Activated naive CD4-positive, alpha-beta T cell (primary cell): Measurements from ENCODE around the gene DDI2.
"Not testable (repeated sequence)": the region's sequence is repeated elsewhere in the genome, so short reads cannot be mapped to it uniquely, and the experiment has no call there.

Experiments used
- DNase-seq, 4 experiments: peaks; one replicate each; lab custom pipeline; 2025; lab: John Stamatoyannopoulos, UW

DDI2 gene

DNA sequence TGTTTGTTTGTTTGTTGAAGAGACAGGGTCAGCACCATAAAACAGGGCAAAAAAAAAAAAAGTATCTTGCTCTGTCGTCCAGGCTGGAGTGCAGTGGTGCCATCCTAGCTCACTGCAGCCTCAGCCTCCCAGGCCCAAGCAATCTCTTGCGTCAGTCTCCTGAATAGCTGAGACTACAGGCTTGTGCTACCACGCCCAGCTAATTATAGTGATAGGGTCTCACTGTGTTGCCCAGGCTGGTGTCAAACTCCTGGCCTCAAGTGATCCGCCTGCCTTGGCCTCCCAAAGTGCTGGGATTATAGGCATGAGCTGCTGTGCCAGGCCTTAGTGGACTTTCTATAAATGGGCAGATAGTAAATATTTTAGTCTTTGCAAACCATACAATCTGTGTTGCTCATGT, 19.2 kb downstream of the DDI2 start:
- no peak for DNase-seq

DNA sequence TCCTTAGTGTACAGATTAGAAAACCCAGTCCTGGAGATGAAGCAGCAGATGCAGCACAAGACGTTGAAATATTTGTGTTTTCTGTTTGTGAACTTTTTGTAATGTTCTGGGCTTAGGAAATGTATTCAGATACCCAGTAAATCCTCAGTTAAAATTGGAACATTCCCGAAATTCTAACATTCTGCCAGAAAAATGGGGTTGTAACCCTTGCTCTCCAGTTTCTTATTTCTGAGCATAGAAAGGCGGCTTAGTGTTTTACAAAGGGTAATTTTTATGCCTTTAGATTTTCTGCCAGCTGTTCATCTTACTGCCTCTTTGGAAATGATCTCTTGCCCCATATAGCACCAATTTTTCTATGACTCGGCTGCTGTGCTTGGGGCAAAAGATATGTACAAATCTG, 20.6 kb downstream of the DDI2 start:
- no peak for DNase-seq

DNA sequence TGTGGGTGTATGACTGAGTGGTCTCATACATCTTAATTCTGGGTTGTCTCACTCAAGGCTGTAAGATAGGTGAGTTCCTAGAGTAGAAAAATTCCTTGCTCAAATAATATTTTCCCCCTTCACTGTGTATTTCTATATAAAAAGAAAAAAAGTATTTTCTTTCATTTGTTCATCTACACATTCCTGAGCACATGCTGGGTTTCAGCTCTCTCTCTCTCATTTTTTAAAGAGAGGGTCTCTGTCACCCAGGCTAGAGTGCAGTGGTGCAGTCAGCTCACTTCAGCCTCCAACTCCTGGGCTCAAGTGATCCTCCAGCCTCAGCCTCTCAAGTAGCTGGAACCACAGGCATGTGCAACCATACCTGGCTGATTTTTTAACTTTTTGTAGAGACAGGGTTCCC, 22.0 kb downstream of the DDI2 start:
- no peak for DNase-seq

DNA sequence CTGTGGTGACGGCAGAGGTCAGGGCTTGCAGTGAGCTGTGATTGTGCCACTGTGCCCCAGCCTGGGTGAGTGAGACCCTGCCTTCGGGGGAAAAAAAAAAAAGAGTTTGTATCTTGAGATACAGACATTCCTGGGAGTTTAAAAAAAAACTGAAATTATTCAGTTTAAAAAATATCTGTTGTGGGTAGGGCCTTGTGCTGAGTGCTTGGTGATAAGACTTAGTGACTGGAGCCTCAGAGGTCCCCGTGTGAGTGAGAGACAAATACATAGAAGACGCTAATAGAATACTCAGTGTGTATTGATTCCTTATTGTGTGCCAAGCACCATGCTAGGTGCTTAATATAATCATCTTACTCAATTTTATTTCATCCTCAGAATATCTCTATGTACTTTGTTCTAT, 22.7 kb downstream of the DDI2 start:
- DNase-seq, result no peak

DNA sequence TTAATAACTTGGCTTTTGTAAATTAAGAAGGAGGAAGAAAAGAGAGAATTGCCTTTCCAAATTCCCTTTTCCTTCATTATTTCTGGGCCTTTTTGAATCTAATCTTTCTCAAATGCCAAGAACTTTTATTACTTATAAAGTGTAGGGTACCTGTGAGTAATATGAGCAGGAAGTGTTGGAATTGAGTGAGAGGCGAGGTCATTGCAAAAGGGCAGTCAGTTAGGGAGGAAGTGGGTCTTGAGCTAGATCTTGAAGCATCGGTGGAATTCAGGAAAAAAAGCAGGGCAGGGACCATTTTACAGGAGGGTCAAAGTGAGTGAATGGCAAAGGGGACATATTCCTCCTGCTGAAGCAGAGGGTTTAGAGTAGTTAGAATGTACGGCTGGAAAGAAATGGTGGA, 23.4 kb downstream of the DDI2 start:
- no peak for DNase-seq

DNA sequence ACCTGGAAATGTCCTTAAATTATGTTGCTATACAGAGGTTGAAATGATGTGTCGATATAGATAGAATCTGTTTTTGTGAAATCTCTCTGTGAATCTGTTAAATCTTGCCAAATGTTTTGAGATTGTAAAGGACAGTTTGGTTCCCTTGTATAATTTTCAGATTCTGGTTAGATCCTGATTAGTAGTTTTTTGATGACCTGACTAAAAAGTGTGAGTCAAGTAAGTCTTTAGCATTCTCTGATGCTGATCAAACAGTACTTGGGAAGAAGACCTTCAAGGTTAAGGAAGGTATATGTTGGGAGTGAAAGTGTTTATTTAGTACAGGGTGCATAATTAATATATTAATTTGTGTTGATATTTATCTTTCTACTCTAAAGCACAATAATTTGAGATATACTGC, 32.7 kb downstream of the DDI2 start:
- DNase-seq, result no peak

DNA sequence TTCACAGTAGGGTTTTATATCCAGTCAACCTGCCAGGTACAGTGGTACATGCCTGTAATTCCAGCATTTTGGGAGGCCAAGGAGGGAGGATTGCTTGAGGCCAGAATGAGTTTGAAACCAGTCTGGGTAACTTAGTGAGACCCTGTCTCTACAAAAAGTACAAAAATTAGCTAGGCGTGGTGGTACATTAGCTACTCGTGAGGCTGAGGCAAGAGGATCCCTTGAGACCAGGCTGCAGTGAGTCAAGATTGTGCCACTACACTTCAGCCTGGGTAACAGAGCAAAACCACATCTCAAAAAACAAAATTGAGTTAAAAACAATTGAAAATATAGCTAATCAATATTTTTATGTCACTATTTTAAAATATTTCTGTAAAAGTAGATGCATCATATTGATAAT, 33.2 kb downstream of the DDI2 start:
- no peak for DNase-seq

DNA sequence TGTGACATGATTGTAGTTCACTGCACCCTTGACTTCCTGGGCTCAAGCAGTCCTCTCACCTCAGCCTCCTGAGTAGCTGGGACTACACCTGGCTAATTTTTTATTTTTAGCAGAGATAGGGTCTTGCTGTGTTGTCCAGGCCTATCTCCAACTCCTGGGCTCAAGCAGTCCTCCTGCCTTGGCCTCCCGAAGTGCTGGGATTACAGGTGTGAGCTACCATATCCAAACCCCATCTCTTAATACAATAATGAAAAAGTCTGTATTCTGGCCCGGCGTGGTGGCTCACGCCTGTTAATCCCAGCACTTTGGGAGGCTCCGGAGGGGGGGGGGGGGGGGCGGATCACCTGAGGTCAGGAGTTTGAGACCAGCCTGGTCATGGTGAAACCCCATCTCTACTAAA, 34.9 kb downstream of the DDI2 start:
- DNase-seq, result not testable (repeated sequence)

DNA sequence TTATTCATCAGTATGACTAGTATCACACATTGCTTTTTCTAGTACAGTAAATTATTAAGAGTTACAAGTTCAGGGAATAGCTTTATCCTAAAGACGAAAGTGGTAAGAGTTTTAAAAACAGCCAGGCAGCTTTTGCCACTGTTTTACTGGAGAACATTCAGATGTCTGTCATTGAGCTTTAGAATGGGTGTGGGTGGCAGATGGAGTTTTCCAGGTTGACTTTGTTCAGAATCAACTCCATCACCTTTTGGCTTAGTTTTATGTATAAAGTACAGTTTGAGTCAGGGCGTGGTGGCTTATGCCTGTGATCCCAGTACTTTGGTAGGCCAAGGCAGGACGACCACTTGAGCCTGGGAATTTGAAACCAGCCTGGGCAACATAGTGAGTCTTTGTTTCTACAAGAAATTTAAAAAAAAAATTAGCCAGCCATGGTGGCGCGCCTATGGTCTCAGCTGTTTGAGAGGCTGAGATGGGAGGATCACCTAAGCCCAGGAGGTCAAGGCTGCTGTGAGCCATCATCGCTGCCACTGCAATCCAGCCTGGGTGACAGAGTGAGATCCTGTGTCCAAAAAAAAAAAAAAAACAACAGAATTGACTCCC, 36.9 kb downstream of the DDI2 start:
- DNase-seq, result no peak

DNA sequence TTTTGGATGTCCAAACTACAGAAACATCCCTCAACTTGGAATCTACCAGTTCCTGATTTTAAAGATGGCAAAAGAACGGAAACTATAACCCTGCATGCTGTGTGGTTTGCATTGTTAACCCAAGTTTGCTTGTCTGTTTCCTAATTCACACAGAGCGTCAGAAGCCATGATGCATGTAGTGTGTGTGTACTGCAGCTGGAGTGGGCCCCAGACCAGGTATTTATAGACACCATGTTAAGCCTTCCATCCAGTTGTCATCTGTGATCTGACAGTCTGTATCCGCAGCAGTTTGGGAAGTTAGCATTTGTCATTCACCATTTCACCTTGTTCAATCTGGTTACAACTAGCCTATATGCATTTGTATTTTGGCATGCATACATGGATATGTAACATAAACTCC, 39.2 kb downstream of the DDI2 start:
- no peak for DNase-seq

DNA sequence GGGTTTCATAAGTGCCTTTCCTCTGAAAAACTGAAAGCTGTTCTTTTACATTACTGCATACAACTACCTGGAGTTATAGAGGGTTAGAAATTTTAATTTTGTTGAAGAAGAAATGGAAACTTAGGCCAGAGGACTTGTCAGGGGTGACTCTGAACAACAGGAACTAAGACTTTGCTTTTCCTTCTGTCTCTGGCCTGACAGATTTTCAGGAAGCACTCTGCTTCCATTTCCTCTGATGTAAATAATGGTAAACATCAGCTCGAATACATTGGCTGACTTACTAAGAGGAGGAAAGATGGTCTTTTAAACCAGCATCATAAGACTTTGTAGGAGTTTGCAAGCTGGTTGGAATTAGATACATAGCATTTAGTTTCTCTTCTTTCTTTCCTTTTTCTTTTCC, 39.8 kb downstream of the DDI2 start:
- DNase-seq, result no peak

DNA sequence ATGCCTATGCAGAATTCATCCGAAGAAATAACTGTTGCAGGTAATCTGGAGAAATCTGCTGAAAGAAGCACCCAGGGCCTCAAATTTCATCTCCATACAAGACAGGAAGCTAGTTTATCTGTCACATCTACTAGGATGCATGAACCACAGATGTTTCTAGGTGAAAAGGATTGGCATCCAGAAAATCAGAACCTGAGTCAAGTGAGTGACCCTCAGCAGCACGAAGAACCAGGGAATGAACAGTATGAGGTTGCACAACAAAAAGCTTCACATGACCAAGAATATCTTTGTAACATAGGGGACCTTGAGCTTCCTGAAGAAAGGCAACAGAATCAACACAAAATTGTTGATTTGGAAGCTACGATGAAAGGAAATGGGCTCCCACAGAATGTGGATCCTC, 42.9 kb downstream of the DDI2 start:
- DNase-seq, result no peak

DNA sequence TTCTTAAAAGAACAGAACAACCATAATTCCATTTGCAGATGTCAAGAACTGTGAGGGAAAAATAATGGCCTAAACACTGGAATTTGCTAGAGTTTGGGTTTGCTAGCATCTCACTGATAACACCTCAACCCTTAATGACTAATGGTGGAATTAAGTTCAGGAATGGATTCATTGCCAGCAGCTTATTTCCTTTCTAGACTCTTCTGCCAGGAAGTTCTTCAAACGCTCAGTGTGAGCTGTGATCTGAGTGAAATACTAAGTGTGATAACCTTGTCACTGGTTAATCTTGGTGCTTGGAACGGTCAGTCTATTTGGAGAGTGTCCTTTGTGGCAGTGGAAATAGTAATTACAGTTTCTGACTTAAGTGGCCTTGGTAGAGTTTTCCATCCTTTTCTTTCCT, 45.2 kb downstream of the DDI2 start:
- DNase-seq, result no peak

DNA sequence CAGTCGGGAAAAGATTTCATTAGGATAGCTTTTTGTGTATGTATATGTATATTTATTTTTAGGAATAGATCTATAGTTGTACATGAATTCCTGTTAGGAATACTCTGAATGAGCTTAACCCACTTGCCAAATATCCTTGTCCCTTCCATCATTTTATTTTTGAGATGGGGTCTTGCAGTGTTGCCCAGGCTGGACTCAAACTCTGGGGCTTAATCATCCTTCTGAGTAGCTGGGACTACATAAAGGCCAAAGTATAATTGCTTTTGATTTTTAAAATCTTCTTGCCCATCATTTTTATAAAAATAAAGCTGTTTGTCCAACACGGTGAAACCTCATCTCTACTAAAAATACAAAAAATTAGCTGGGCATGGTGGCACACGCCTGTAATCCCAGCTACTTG, 46.7 kb downstream of the DDI2 start:
- no peak for DNase-seq

DNA sequence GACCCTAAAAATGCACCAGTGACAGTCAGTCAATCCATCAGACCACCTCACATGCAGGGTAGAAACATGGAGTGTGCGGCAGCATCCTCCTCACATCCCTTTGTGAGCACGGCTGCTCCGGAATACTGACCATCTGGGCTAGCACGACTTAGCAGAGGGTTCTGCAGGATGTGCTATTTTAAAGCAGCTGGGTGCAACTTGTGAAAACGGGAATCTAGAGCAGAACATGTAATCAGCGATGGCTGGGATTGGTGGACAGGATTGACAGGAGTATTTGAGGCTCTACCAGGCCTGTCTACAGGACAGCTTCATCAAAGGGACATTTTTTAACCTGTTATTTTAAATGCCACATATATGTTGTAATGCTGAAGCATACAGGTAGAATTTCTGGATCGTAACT, 50.1 kb downstream of the DDI2 start:
- DNase-seq, result no peak

DNA sequence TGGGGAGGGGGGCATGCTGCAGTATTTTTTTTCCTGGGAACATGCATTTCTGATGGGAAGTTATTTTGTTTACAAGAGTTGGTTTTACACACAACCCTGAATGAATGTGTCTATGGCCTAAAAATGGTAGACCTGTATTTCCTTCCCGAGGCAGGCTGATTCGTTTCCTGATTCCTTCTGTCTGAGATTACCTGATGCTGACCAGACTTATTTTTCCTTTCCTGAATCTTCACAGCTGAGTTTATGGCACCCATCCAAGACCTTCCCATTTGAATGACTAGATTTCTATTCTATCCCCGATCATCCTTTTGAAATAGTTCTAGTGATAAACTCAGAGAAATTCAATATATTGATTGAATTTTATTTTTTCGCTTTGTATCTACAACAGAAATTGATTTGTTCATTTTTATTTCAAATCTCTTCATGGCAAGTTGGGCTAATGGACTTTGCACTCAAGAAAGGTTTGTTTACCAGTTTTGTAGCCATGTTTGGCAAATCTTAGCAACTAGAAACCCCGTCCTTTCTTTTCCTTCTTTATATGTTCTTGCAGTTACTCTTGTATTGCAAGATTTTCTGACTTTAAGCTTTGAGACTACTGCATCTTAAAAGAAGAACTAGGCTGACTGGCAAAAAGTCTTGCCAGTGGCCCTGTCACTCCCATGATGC, 51.0 kb downstream of the DDI2 start:
- DNase-seq, result no peak

DNA sequence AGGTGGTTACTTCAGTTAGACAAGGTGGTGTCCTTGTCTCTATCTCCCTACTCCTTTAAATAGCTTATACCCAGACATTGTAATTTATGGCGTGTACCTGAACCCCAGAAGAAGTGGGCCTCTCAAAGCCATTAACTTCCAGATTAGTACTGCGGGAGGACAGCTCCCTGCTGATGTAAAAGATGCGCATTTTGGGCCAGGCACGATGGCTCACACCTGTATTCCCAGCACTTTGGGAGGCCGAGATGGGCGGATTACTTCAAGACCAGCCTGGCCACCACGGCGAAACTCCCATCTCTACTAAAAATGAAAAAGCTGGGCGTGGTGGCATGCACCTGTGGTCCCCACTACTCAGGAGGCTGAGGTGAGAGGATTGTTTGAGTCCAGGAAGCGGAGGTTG, 51.8 kb downstream of the DDI2 start:
- no peak for DNase-seq

DNA sequence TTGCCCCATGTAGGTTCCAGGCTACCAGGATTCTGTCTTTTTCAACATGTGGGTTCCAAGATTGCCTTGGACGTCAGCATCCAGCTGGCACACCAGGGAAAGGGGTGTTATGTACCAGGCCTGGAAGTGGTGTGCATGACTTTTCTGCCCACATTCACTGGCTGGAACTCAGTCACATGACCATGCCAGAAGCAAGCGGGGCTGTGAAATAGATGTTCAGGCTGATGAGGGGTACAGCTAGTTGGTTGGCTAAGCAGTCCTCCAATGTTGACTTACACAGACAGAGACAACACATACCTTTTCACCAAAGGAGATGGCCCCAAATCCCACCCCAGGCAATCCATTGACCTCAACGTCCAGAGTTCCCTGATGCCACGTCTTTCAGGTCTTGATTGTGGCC, 52.6 kb downstream of the DDI2 start:
- no peak for DNase-seq

DNA sequence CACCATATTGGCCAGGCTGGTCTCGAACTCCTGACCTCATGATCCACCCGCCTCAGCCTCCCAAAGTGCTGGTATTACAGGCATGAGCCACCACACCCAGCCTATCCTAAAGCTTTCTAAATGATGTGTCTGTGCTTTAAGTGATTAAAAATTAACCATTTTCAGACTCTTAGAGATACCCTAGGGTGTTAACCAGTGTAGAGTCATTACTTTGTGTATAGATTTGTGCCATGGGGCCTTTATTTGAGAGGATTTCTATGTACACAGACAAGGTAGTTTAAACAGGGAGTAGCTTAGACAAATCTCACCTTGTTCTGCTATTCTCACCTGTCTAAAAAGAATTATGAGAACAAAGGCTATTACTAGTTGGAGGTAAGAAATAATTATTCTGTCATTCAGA, 54.2 kb downstream of the DDI2 start:
- no peak for DNase-seq

DNA sequence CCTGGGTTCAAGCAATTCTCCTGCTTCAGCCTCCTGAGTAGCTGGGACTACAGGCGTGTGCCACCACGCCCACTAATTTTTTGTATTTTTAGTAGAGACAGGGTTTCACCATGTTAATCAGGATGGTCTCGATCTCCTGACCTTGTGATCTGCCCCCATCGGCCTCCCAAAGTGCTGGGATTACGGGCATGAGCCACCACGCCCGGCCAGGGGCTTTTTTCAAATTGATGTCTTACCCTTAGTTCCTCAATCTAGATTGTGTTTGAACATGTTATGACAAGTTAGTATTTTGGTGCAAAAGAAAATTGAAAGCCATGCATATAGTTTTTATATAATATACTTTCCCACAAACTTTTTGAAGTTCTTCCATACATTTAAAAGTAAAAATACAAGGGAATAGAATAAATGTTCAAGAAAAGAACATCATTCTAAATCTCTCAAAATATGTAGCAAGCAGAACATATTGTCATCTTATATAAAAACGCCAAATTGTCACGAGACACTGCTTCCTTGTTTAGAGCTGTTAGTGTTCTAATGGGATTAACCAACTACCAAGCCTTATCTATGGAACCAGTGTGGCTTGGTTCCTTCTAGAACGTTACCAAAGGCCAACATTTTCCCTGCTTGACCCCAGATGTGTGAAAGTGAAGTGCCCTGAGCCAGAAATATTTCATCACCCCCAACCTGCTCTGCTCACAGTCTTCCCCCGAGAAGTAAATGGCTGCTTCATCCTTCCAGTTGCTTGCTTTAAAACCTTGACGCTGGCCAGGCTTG, 57.3 kb downstream of the DDI2 start:
- DNase-seq, result no peak

DNA sequence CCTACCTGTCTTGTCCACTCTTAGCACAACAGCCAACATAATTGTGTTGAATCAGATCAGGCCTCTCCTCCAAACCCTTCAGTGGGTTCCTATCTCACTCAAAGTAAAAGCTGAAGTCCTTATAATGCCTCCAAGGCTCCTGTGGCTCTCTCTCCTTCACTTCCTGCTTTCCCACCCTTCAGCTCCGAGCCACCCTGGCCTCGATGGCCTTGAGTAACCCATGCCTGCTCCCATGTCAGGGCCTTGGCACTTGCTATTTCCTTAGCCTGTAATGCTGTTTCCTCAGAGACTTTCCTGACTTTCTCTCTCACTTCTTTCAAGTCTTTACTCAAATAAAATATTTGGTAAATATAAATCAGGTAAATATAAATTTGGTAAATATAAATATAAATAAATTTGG, 58.8 kb downstream of the DDI2 start:
- DNase-seq, result no peak

DNA sequence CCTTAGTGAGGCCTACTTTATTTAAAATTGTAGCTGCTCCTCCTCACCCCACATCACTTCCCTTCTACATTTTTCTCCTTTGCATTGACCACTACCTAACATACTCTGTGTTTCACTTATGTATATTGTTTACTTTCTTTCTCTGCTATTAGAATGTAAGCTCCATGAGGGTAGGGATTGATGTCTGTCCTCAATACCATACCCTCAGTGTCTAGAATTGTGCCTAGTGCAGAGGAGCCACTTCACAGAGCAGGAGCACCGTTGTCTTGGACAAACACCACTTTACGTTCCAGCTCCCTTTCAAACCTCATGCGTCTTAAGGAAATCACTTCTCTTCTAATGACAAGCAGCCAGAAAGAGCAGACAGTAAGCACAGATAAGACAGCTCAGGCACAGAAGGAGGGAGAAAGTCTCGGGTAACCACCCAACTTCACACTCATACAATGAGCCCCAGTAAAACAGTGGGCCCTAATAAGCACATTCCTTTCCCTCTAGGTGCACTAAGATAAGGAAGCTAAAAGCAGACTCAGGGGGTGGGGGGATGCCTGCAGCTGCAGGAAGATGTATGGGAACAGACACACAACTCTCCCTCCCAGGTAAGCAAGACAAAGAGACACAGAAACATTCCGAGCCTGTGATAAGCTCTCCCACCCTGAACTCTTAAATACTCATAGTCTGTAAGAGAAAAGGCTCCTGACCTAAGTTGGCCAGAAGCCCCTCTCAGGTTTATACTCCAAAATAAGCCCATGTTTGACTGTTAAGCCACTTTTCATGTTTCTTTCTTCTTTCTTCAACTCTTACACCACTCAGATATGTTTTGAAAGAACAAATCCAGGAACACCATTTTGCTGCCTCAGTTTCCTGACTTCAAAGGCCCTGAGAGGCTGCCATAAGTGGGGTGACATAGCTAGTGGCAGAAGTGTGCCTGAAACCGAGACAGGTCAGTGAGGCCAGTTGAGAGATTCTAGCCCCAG, 59.7 kb downstream of the DDI2 start:
- DNase-seq, result no peak
